RWPE1 (cell line): Measurements from ENCODE around the gene FOXL1.

Experiments used
- CTCF ChIA-PET: fragments of 350-600 bp; sonication (Branson Sonifier 250); formaldehyde crosslinking; extraction: SDS; loops from one replicate; lab custom pipeline; 2021; lab: Yijun Ruan, JAX
- POLR2A ChIA-PET: fragments of 400-600 bp; formaldehyde crosslinking; extraction: SDS; loops from one replicate; lab custom pipeline; 2020; ENCODE audit warnings: antibody characterized with exemption; ENCODE audit not compliant: low non-redundant PET; lab: Yijun Ruan, JAX
- DNase-seq: peaks from one replicate; pipeline ENCODE4 v3.0.0; 2012; ENCODE audit warnings: low spot score
- H3K27ac ChIP-seq: fragments of 450-650 bp; 2 replicates; pipeline ENCODE4 v1.5.1; 2017
- TF ChIP-seq, protein P1 (sequence below): fragments of 450-650 bp; conservative IDR thresholded peaks from 2 replicates; pipeline ENCODE4 v1.5.1; 2017; ENCODE audit warnings: low read depth, mild to moderate bottlenecking

The FOXL1 gene

DNA sequence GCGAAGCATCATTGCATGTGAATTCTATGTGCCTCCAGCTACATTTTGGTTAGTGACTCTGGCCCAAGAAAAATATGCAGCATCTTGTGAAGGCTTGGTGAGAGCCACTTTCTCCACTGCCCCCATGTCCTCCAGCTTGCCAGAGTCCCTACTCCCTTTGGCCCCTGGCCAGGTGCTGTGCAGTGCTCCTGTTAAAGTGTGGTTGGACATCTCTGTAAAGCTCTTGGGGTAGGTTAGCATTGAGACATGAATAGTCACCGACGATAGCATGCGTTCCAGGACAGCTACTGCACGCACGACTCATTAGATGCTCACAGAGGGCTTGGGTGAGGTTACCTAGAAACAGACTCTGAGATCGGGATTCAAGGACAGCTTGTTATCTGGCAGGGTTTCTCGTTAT is 48.6 kb downstream of the FOXL1 start:
- ChIA-PET CTCF (interaction anchor here (0.7 kb wide), 1 partner anchor 129 kb away, joined by 3 read pairs; no protein-coding TSS in a partner anchor), POLR2A (interaction anchor here (0.5 kb wide), 1 partner anchor 51 kb away, joined by 13 read pairs; no protein-coding TSS in a partner anchor)
- TF ChIP-seq, protein P1, sequence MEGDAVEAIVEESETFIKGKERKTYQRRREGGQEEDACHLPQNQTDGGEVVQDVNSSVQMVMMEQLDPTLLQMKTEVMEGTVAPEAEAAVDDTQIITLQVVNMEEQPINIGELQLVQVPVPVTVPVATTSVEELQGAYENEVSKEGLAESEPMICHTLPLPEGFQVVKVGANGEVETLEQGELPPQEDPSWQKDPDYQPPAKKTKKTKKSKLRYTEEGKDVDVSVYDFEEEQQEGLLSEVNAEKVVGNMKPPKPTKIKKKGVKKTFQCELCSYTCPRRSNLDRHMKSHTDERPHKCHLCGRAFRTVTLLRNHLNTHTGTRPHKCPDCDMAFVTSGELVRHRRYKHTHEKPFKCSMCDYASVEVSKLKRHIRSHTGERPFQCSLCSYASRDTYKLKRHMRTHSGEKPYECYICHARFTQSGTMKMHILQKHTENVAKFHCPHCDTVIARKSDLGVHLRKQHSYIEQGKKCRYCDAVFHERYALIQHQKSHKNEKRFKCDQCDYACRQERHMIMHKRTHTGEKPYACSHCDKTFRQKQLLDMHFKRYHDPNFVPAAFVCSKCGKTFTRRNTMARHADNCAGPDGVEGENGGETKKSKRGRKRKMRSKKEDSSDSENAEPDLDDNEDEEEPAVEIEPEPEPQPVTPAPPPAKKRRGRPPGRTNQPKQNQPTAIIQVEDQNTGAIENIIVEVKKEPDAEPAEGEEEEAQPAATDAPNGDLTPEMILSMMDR = no peak
- no peak for DNase-seq
- H3K27ac ChIP-seq = no peak overlapping the region

DNA sequence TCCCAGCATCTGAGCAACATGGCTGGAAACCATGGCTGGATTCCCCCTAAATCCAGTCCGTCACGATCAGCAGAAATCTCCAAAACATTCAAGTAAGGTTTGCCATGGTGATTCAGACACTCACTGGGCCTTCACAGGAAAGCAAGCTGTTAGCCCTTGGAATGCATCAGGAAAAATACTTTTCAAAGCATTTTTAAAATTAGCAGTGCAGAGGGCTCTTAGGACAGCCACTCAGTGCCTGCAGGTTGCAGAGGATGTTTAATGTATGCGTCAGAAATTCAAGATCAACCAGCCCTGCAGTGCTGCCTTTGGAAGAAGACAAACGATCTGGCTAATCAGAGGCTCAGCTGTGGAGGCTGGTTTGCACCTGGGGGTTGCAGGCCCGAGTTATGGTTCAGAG is 50.3 kb downstream of the FOXL1 start:
- DNase-seq = no peak
- ChIA-PET POLR2A (no interaction called here), CTCF (no interaction called here)
- TF ChIP-seq, protein P1 = no peak
- H3K27ac ChIP-seq = no peak overlapping the region

DNA sequence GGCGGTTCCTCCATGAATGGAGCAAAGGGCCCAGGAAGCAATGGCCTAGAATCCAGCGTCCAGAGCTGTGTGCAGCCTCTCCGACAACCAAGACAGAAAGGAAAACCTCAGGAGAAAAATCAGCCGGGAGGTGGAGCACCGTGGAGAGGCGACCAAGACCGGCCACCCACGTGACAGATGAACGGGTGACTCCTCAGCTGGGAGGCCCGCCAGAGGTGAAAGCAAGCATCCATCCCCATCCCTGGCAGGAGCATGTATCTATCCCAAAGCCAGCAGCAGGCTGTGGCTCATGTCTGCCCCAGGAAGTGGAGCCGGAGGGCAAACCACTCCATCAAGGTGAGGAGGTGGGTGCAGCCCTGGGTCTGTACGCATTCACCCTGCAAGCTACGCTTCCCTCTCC is 52.1 kb downstream of the FOXL1 start:
- ChIA-PET CTCF (interaction anchor here (0.6 kb wide), 1 partner anchor 30 kb away, joined by 3 read pairs; no protein-coding TSS in a partner anchor), POLR2A (no interaction called here)
- H3K27ac ChIP-seq = no peak overlapping the region
- TF ChIP-seq, protein P1 = no peak
- DNase-seq = no peak

DNA sequence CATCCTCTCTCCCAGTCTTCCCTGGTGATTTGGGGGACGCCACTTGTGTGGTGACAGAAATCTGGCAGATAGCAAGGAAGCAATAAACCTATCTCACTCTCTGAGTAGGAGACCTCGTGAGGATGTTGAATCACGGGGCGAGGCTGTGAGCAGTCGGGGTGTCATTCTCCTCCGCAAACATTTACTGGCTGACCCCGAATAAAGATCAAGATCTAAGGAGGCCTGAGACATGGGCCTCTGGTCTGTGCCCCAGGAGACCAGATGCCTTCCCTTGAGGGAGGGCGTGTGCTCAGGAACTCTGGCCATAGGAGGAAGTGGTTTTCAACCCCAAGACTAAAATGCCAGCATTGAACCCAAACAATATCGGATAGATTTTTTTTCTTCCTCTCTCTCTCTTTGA is 53.1 kb downstream of the FOXL1 start:
- no peak overlapping the region; the same call in 1 of the 2 replicates for H3K27ac ChIP-seq
- CTCF ChIA-PET = no interaction called here
- TF ChIP-seq, protein P1 = no peak
- POLR2A ChIA-PET = no interaction called here
- peak; percentile 51 for DNase-seq
